SK-N-MC (cell line): ENCODE data around the gene ABCF2.

Experiments used
- DNase-seq: peaks from one replicate; pipeline ENCODE4 v3.0.0-alpha.2; 2011; ENCODE audit warnings: low read depth, low spot score
- H3K27ac ChIP-seq: fragments of 200-600 bp; sonication (generic); 2 replicates; pipeline ENCODE4 v1.5.1; 2016; ENCODE audit warnings: mixed run types
- H3K36me3 ChIP-seq: fragments of 200-600 bp; sonication (generic); 2 replicates; pipeline ENCODE4 v1.6.1; 2017; ENCODE audit warnings: antibody characterized with exemption, low read length, mixed read lengths; ENCODE audit not compliant: insufficient read depth
- H3K4me3 ChIP-seq: fragments of 200-600 bp; sonication (generic); 2 replicates; pipeline ENCODE4 v1.5.1; 2016
- H3K9ac ChIP-seq: fragments of 200-600 bp; sonication (generic); 2 replicates; pipeline ENCODE4 v1.8.0; 2017; ENCODE audit warnings: mixed run types, mixed read lengths; ENCODE audit not compliant: insufficient read length
- H3K9me3 ChIP-seq: fragments of 200-600 bp; sonication (generic); 2 replicates; pipeline ENCODE4 v1.6.1; 2017; ENCODE audit warnings: low read depth, mild to moderate bottlenecking, antibody characterized with exemption, low read length, moderate library complexity, mixed read lengths
- EZH2 ChIP-seq: fragments of 200-600 bp; sonication (generic); IDR thresholded peaks from one replicate; pipeline ENCODE4 v1.6.1; 2017; ENCODE audit warnings: antibody characterized with exemption
- FOXP2 ChIP-seq: optimal IDR thresholded peaks from 2 replicates; pipeline ENCODE3; 2011; ENCODE audit warnings: mild to moderate bottlenecking, moderate library complexity; ENCODE audit not compliant: insufficient read depth; ENCODE audit errors: extremely low read length, control extremely low read depth
- POLR2AphosphoS5 ChIP-seq: IDR thresholded peaks from 2 replicates; pipeline ENCODE4 v1.6.1; 2012; ENCODE audit warnings: mild to moderate bottlenecking, low read depth, low read length, borderline replicate concordance

The ABCF2 gene

GRCh38 chr7:151168003-151168786, 58.8 kb downstream of the ABCF2 start:
- no peaks in the 10 kb centered on the region for H3K36me3 ChIP-seq
- TF ChIP-seq EZH2 (no peak), FOXP2 (no peak), POLR2AphosphoS5 (no peak)
- DNase-seq: no peak
- no peaks in the 10 kb centered on the region for H3K9me3 ChIP-seq
- no peak overlapping the region for H3K27ac ChIP-seq
- H3K9ac ChIP-seq: no peak overlapping the region
- peak overlapping the region; percentile 70 for H3K4me3 ChIP-seq

GRCh38 chr7:151167197-151167961, 59.6 kb downstream of the ABCF2 start, which contains the start of gene GBX1:
TSS of gene GBX1 (minus strand) at chr7:151167694. CDS start at chr7:151167548, 146 bp downstream.
- Histone ChIP-seq H3K36me3 (no peaks in the 10 kb centered on the region), H3K27ac (no peak within 1 kb of the TSS), H3K9ac (no peak within 1 kb of the TSS), H3K9me3 (no peaks in the 10 kb centered on the region), H3K4me3 (peak within 1 kb of the TSS; percentile 70)
- DNase-seq: no peak
- TF ChIP-seq POLR2AphosphoS5 (no peak), EZH2 (peak; percentile 95), FOXP2 (no peak)

- Histone ChIP-seq H3K9ac (no peak overlapping the region), H3K4me3 (peak overlapping the region; percentile 70), H3K9me3 (no peaks in the 10 kb centered on the region), H3K36me3 (no peaks in the 10 kb centered on the region), H3K27ac (no peak overlapping the region)
- no peak for DNase-seq
- TF ChIP-seq EZH2 (no peak), FOXP2 (no peak), POLR2AphosphoS5 (no peak)
Measured at GRCh38 chr7:151166629-151167196, 60.3 kb downstream of the ABCF2 start.
